Measurements from ENCODE around the gene LRG1. TPM values are rescaled to one million over a fixed set of nuclear protein-coding genes. Genes with fewer than 3 reads are reported as not detected.

The LRG1 gene
- total and polyA plus RNA-seq, 2 donors from 2014 or later = 2.2 to 26.4 TPM

DNA sequence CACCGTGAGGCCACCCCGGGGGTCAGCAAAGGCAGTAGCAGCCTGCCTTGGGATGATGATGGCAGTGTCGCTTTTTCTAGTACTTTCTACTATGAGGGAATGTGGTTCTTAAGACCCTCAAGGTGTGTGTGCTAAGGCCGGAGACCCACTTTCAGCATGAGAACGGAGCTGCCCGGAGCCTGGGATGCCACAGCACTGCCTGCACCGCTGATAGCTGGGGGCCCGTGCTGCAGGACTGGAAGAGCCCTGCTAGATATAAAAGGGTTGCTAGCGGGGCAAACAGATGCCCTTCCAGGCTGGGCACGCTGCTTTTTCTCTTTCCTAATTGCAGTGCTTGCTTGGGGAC, 36.0 kb downstream of the LRG1 start:
- FAIRE-seq (no peak), DNase-seq (no peak)
- Histone ChIP-seq H3K4me3 (ENCODE audit: low read length in 3 of 3) (no peak overlapping the region), H3K36me3 (ENCODE audit: control insufficient read depth in 2 of 3, insufficient read depth in 3 of 3, low read length in 3 of 3) (peaks cover 0 to 2% (median 0%) of the 10 kb centered on the region in 3 donors), H3K27ac (ENCODE audit: low read depth in 2 of 2, low read length in 2 of 2) (no peak overlapping the region), H3K9ac (ENCODE audit: low read length in 3 of 3) (no peak overlapping the region), H3K4me1 (ENCODE audit: control insufficient read depth in 2 of 3, insufficient read depth in 2 of 3, low read depth in 1 of 3, low read length in 3 of 3) (no peaks in the 10 kb centered on the region), H3K9me3 (ENCODE audit: control insufficient read depth in 2 of 3, insufficient read depth in 1 of 3, low read length in 3 of 3) (no peaks in the 10 kb centered on the region), H3K27me3 (ENCODE audit: control insufficient read depth, insufficient read depth, low read length) (no peaks in the 10 kb centered on the region)
- no peak for TF ChIP-seq CTCF (IDR thresholded peaks at IDR 0.05; ENCODE audit: borderline replicate concordance, extremely low read depth, insufficient read depth)
- intact Hi-C loops (cut with DNase I) = no loop called here

DNA sequence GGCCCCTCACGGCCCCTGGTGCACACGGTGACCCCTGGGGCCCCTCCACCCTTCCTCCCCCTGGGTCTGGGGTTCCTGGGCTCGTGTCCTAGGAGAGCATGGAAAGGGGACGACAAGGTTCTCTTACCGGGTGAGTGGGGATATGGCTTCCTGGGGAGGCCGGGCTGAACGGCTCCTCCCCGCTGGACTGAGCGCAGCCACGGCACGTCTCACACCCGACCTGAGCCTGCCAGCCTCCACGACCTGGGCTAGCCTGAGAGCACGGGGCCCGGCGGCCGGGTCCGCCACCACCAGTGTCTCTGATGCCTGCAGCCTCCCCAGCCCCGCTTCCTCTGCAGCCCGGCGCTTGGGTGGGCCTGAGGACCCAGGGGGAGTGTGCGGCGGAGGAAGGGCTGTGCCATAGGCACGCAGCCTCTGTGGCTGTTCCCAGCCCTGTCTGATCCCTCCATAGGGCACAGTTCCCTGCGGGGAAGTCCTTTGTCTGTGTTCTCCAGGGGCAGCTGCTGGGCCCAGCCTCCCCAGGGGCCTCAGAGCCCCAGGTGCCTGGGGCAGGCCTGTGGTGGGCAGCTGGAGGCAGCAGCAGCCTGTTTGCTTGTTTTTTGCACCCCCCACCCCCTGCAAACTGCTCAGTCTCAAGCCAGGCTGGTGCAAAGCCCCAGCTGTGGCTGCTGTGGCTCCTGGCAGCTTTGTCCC, 36.6 kb downstream of the LRG1 start:
- intact Hi-C loops (cut with DNase I) = no loop called here
- H3K9ac ChIP-seq (ENCODE audit: low read length in 3 of 3) = no peak overlapping the region
- FAIRE-seq = no peak
- no peak overlapping the region for H3K27ac ChIP-seq (ENCODE audit: low read depth in 2 of 2, low read length in 2 of 2)
- H3K27me3 ChIP-seq (ENCODE audit: control insufficient read depth, insufficient read depth, low read length) = no peaks in the 10 kb centered on the region
- H3K4me3 ChIP-seq (ENCODE audit: low read length in 3 of 3) = no peak overlapping the region
- no peak for TF ChIP-seq CTCF (IDR thresholded peaks at IDR 0.05; ENCODE audit: borderline replicate concordance, extremely low read depth, insufficient read depth)
- no peaks in the 10 kb centered on the region for H3K9me3 ChIP-seq (ENCODE audit: control insufficient read depth in 2 of 3, insufficient read depth in 1 of 3, low read length in 3 of 3)
- H3K4me1 ChIP-seq (ENCODE audit: control insufficient read depth in 2 of 3, insufficient read depth in 2 of 3, low read depth in 1 of 3, low read length in 3 of 3) = no peaks in the 10 kb centered on the region
- DNase-seq = no peak
- H3K36me3 ChIP-seq (ENCODE audit: control insufficient read depth in 2 of 3, insufficient read depth in 3 of 3, low read length in 3 of 3) = peaks cover 0 to 2% (median 0%) of the 10 kb centered on the region in 3 donors

DNA sequence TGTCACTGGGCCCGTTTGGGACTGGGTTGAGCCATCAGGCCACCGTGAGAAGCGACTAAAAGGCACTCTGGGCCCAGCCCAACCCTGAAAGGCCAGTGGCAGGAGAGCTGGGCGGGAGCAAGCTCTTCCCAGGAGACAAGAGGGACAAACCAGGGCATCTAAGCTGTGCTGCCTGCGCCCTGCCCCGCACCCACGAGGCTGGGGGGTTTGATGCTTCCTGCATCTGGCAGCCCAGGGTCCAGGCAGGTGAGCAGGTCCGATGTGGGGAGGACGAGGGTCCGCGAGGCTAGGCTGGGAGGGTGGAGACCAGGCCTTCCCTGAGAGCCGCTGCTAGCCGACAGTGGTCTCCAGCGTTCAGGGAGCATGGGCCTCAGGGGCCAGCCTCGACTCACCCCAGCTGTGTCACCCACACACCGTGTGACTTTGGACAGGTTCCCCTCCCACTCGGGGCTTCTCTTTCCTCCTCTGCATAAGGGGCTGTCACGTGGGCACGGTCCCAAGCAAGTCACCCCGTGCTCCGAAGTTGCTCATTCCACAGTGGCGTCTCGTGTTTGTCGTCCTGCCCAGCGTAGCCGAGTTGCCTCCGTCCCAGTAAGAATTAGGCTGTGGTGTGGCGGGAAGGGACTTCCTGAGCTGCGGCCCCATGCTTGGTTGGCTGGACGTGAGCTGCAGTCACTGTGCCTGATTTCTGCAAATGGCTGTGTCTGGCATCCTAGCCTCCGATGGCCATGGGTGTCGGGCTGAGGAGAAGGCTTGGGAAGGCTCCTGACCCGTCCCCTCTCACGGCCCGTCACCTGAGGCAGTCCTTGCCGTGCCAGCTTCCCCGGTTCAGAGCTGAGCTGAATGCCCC, 37.3 kb downstream of the LRG1 start:
- intact Hi-C loops (cut with DNase I) = no loop called here
- peaks cover 0 to 4% (median 2%) of the 10 kb centered on the region in 3 donors for H3K36me3 ChIP-seq (ENCODE audit: control insufficient read depth in 2 of 3, insufficient read depth in 3 of 3, low read length in 3 of 3)
- no peak for FAIRE-seq

More for the DNA sequence above, 37.3 kb downstream of the LRG1 start:
- Histone ChIP-seq H3K4me1 (ENCODE audit: control insufficient read depth in 2 of 3, insufficient read depth in 2 of 3, low read depth in 1 of 3, low read length in 3 of 3) (no peaks in the 10 kb centered on the region), H3K9ac (ENCODE audit: low read length in 3 of 3) (no peak overlapping the region), H3K27ac (ENCODE audit: low read depth in 2 of 2, low read length in 2 of 2) (no peak overlapping the region), H3K4me3 (ENCODE audit: low read length in 3 of 3) (no peak overlapping the region), H3K9me3 (ENCODE audit: control insufficient read depth in 2 of 3, insufficient read depth in 1 of 3, low read length in 3 of 3) (no peaks in the 10 kb centered on the region), H3K27me3 (ENCODE audit: control insufficient read depth, insufficient read depth, low read length) (no peaks in the 10 kb centered on the region)
- no peak for DNase-seq
- no peak for TF ChIP-seq CTCF (IDR thresholded peaks at IDR 0.05; ENCODE audit: borderline replicate concordance, extremely low read depth, insufficient read depth)

All from kidney (tissue), 14 donors.